SKM-1 (cell line): ENCODE measurements around the gene ARHGEF33.
A peak's percentile ranks its signal among the peaks of the same experiment; 100 is the strongest.
"Not testable (repeated sequence)": the region's sequence is repeated elsewhere in the genome, so short reads cannot be mapped to it uniquely, and the experiment has no call there.

Experiments
- DNase-seq: peaks from one replicate; lab custom pipeline; 2025; ENCODE audit not compliant: unreplicated experiment; lab: John Stamatoyannopoulos, UW

ARHGEF33 gene

DNA sequence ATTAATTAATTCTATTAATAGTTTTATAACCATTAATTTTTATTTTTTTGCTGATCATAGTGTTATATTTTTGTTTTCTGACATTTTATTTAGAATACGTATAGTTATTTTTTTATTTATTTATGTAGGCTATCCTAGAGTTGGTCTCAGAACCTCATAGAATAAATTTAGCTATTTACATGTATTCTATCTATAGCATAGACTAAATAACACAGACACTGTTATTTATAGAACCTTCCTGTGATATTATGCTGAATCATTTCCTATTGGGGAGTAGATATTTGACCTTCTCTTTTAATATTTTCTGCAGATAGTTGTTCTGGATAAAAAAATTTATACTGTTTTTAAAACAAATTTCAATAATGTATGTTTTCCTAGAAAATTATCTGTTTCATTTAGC is 20.2 kb downstream of the ARHGEF33 start:
- DNase-seq, result no peak

GRCh38 chr2:38911191-38911590 is 21.5 kb downstream of the ARHGEF33 start:
- no peak for DNase-seq

DNA sequence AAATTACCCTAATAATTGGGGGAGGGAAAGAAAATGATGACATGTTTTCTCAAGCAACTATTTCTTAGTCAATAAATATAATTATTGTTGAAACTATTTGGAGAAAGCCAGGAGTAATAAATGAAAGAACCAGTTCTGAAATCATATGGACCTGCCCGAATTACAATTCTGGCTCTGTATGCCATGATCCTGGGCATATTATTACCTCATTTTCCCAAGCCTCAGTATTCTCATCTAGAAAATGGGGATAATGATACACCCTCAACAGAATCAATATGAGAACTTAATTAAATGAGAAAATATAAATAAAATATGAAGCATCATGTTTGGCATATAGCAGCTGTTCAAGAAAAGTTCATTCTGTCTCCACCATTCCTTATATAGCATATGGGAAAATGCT is 22.9 kb downstream of the ARHGEF33 start:
- no peak for DNase-seq

DNA sequence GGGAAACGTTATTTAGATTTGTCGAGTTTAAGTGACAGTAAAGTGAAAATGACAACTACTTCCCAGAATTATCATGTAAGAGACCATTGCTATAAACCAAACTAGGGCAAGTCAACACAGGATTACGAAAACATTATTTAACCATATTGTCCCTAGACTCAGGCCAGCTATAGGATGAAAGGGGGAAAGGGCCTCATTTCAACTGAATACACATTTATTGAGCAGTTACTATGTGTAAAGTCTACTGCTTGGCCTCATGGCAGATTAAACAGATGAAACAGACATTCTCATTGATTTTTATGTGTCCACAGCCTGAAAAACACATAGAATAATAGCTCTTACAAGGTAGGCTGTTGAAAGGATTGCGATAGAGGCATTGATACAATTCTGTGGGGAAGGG is 32.7 kb downstream of the ARHGEF33 start:
- DNase-seq, result no peak

DNA sequence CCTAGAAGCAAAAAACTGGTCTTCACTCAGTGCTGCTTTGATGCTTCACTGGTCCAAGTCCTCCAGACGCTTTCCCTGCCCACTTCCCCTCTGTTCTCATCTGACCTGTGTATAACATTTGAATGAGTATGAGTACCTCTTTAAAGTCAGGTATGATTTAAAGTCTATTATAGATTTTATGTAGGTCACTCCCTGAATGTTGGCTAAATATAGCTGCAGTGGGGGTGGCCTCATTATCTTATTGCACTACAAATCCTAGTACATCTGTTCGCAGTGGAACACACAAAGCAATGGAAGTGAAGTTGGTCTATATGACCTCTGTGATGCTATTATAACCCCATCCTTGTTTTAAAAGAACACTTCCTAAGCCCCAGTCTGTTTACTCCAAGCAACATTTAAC is 33.2 kb downstream of the ARHGEF33 start:
- no peak for DNase-seq

DNA sequence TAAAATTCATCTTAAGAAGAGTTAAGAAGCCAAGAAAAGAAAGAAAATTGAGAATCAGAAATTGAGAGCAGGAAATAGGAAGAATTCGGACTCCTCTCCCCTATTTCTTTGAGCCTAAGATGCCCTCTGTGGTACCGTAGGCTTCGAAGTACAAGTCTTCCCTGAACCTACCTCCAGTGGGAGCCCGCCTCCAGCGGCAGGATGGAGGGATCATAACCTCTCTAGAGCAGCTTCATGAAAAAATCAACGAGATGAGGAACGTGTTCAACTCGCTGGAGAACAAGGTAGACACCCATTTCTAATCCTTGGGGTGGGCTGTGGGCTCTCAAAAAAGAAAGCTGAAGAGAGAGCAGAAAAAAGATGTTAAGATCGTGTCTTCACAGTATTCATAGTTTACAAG is 36.3 kb downstream of the ARHGEF33 start:
- DNase-seq, result no peak

DNA sequence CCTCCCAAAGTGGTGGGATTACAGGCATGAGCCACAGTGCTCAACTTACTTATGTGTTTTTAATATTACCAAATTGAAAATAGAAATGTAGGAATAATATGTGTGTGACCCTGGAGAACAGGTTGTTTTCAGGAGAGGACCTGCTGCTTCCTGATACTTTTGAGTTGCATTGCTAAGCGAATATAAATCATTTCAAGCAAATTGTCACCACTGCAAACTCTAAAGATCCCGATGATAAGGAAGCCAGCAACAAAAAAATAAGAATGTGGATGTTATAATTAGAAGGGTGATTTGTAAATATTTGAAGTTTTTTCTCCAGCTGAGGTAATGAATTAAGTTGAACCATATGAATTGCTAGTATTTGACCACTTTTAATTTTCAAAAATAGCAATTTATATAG is 40.9 kb downstream of the ARHGEF33 start:
- no peak for DNase-seq

GRCh38 chr2:38932586-38932985 is 42.9 kb downstream of the ARHGEF33 start:
- no peak for DNase-seq

- DNase-seq, result no peak
Measured at GRCh38 chr2:38933653-38934052, 44.0 kb downstream of the ARHGEF33 start.

GRCh38 chr2:38934742-38935141 is 45.1 kb downstream of the ARHGEF33 start:
- no peak for DNase-seq

GRCh38 chr2:38935568-38936172 is 46.0 kb downstream of the ARHGEF33 start:
- DNase-seq, result no peak

DNA sequence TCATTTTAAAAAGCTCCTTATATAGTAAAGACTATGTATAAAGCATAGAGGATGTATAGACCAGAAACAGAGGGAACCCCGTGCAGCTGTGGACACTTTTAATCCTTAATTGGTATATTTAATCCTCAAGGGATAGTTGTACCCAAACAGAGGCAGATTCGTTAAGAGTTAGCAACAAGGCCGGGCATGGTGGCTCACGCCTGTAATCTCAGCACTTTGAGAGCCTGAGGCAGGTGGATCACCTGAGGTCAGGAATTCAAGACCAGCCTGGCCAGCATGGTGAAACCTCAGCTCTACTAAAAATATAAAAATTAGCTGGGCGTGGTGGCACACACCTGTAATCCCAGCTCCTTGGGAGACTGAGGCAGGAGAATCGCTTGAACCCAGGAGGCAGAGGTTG is 46.8 kb downstream of the ARHGEF33 start:
- DNase-seq, result not testable (repeated sequence)

- DNase-seq, result no peak
Measured at GRCh38 chr2:38937548-38937947, 47.9 kb downstream of the ARHGEF33 start.

GRCh38 chr2:38940746-38941145 is 51.1 kb downstream of the ARHGEF33 start:
- no peak for DNase-seq

GRCh38 chr2:38943784-38944183 is 54.1 kb downstream of the ARHGEF33 start:
- DNase-seq, result no peak

- DNase-seq, result no peak
Measured at GRCh38 chr2:38945372-38945771, 55.7 kb downstream of the ARHGEF33 start.

DNA sequence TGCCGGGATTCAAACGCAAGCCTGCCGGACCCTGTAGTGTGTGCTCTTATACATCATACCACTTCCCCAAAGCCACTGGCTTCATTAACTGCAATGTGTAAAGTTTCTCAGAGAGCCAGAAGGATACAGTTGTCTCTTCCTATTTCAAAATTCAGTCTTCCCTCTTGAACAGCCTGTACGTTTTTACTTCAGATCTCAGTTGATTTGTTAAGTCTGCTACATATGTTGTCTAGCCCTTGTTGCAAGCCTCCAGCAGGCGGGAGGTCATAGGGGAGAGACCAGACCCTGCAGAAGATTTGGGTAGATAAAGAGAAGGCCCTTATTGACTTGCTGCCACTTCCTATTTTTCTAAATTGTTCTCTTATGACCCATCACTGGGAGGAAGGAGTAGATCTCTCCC is 56.2 kb downstream of the ARHGEF33 start:
- DNase-seq, result peak; percentile 82

DNA sequence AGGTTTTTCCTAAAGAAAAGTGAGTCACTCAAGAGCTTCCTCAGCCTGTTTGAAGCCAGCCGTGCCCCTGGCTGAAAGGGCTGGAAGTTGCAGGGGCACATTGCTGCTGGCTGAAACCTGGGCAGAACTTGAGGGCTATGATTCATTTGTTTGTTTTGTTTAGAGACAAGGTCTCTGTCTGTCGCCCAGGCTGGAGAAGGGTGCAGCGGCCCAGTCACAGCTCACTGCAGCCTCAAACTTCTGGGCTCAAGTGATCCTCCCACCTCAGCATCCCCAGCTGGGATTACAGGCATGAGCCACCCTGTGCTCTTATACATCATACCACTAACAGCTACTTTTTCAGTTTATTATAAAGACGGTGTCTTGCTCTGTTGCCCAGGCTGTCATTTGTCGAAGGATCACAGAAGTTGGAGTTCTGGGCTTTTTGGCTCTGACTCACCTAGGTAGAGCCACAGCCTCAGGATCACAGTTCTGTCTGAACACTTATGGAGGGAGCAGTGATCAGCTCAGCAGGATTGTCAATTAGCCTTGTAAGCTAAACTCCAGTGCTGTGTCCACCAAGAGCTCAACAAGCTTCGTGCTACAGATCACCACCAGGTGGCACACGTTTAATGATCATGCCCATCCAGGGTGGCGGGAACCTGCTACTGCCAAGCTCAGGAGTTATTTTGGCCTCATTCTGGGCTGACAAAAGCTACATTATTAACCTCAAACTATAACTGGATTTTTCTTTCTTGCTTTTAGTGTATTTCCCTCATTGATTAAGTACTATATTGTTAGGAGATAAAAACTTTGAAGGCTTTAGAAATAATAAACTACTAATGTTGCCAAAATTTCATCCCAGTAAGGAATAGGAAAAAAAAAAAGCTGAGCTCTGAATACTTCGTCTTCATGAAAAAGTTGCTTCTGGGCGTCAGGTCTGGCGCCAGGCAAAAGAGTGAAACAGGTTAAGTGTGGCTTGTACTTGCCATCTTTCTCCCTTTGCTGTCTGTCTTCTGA is 57.9 kb downstream of the ARHGEF33 start:
- DNase-seq, result peak; percentile 64

DNA sequence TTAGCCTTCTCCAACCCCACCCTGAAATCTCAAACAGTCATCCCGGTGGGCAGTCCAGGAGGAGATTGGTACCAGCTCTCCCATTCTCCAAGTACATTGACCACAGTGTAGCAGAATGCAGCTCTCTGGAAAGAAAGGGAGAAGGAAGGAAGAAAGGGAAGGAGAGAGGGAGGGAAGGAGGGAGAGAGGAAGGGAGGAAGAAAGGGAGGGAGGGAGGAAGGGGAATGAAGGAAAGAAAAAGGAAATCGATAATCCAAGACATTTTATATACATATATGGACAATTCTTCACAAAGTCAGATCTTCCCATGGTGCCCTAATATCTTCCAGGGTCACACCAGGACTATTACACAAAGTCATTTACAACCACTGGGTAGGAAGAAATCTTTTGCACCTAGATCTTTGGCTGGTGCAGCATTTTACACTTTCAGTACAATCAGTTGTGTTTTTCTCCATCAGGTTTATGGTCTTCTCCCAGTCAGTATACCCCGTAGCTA is 58.8 kb downstream of the ARHGEF33 start:
- no peak for DNase-seq

DNA sequence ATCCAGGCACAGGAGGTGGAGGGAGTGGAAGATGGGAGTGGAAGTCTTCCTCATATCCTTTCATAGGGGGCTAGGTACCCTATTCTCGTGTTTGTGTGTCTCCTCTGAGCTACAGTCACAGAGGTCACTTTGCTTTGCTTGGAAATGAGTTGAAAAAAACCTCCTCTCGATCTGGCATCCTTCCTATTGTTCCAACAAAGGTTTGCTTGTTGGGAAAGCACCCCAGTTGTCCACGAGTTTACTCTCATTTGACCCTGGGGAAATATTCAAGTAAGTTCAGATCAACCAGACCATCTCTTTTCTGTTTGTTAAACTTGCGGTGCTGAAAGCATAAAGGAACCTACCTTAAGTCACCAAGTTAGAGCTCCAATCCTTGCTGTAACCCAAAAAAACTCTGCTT is 59.3 kb downstream of the ARHGEF33 start:
- no peak for DNase-seq

DNA sequence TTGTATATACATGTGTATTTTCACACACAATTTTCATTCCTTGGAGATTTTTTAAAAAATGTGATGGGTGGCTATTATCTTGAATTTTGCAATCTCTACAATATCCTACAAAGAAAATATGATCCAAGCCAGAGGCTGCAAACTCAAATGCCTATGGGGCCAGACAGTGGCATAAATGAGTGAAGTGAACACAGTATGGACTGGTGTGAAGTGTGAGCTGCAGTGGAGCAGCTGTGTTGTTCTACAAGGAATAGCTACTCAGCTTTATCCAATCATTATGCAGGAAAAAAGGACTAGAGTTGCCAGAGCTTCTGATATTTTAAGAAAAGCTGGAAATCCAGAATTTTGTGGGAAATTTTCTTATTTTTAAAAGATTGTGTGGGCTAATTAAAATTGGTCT is 62.1 kb downstream of the ARHGEF33 start:
- no peak for DNase-seq

DNA sequence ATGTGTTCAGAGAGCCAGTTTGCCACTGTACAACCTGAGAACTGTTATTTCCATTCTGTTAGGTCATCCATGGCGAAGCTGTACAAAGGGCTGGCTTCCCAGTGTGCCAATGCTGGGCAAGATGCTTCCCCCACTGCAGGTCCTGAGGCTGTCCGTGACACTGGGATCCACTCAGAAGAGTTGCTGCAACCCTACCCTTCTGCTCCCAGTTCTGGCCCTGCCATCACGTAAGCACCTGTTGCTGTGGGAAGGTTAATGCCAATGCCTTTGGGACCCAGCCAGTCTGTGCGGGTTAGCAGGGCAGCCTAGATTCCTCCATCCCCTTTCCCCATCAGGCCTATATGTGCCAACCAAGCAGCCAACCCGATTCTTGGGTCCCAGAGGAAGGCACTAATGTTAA is 68.3 kb downstream of the ARHGEF33 start:
- DNase-seq, result no peak
